ENCODE data around the gene ZNF300.

DNA sequence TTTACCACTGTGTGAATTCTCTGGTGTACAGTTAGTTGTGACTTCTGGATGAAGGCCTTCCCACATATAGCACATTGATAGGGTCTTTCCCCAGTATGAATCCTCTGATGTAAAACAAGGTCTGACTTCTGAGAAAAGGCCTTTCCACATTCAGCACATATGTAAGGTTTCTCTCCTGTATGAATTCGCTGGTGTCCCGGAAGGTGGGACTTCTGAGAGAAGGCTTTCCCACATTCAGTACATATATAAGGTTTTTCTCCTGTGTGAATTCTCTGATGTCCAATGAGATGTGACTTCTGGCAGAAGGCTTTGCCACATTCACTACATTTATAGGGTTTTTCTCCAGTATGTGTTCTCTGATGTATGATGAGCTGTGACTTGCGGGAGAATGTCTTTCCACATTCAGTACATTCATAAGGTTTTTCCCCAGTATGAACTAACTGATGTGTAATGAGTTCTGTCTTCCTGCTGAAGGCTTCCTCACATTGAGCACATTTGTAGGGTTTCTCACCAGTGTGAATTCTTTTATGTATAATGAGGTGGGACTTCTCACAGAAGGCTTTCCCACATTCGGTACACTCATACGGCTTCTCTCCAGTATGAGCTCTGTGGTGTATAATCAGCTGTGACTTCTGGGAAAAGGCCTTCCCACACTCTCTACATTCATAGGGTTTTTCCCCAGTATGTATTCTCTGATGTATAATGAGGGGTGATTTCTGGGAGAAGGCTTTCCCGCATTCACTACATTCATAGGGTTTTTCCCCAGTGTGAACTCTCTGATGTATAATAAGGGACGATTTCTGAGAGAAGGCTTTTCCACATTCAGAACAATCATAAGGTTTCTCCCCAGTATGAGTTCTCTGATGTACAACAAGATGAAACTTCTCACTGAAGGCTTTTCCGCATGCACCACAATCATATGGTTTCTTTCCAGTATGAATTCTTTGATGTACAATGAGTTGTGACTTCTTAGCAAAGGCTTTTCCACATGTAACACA is 9.1 kb downstream of the ZNF300 start:
- TF ChIP-seq, protein P1, sequence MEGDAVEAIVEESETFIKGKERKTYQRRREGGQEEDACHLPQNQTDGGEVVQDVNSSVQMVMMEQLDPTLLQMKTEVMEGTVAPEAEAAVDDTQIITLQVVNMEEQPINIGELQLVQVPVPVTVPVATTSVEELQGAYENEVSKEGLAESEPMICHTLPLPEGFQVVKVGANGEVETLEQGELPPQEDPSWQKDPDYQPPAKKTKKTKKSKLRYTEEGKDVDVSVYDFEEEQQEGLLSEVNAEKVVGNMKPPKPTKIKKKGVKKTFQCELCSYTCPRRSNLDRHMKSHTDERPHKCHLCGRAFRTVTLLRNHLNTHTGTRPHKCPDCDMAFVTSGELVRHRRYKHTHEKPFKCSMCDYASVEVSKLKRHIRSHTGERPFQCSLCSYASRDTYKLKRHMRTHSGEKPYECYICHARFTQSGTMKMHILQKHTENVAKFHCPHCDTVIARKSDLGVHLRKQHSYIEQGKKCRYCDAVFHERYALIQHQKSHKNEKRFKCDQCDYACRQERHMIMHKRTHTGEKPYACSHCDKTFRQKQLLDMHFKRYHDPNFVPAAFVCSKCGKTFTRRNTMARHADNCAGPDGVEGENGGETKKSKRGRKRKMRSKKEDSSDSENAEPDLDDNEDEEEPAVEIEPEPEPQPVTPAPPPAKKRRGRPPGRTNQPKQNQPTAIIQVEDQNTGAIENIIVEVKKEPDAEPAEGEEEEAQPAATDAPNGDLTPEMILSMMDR (conservative IDR thresholded peaks at IDR 0.05; ENCODE audit: low read length), result no peak
- no peak for TF ChIP-seq EZH2phosphoT487 (IDR thresholded peaks at IDR 0.05; ENCODE audit: borderline replicate concordance)

Measured in Loucy (cell line).